GM19351 (cell line): ENCODE measurements around the gene IL7R.
A peak's percentile ranks its signal among the peaks of the same experiment; 100 is the strongest.

ENCODE experiments used
- ATAC-seq: cut with Tn5 transposase; IDR thresholded peaks from one replicate; pipeline ENCODE4 v1.9.1; 2021; ENCODE audit warnings: mild to moderate bottlenecking, moderate library complexity; ENCODE audit not compliant: unreplicated experiment

The IL7R gene

GRCh38 chr5:35903631-35904203 is 47.0 kb downstream of the IL7R start:
- no peak for ATAC-seq

- peak; percentile 69 for ATAC-seq
These were observed 47.9 kb downstream of the IL7R start for GRCh38 chr5:35904443-35905132.

GRCh38 chr5:35908228-35908627 is 51.5 kb downstream of the IL7R start:
- no peak for ATAC-seq

GRCh38 chr5:35908814-35909213 is 52.1 kb downstream of the IL7R start:
- ATAC-seq = no peak

GRCh38 chr5:35919191-35919590 is 62.5 kb downstream of the IL7R start:
- no peak for ATAC-seq

GRCh38 chr5:35920890-35921289 is 64.2 kb downstream of the IL7R start:
- ATAC-seq = no peak

GRCh38 chr5:35921930-35922329 is 65.2 kb downstream of the IL7R start:
- ATAC-seq = no peak

GRCh38 chr5:35922468-35922867 is 65.8 kb downstream of the IL7R start:
- no peak for ATAC-seq

- no peak for ATAC-seq
These were observed 67.6 kb downstream of the IL7R start for GRCh38 chr5:35924122-35924949.

- peak; percentile 86 for ATAC-seq
These were observed 68.4 kb downstream of the IL7R start for GRCh38 chr5:35924950-35925722.

- peak; percentile 51 for ATAC-seq
These were observed 69.8 kb downstream of the IL7R start for GRCh38 chr5:35926389-35927051.
